Thyroid gland (tissue), 4 donors: ENCODE data around the gene FXYD5. TPM values are rescaled to one million over a fixed set of nuclear protein-coding genes. Genes with fewer than 3 reads are reported as not detected.

Experiments used
- DNase-seq, 2 donors: peaks; one replicate each; pipeline ENCODE4 v3.0.0-alpha.2; 2019
- H3K27ac ChIP-seq, 3 donors: fragments of 200-600 bp; sonication (generic); 1 replicate in 2 of 3; 2 replicates in 1 of 3; pipeline ENCODE4 v1.5.1; 2016 to 2019; ENCODE audit warnings: mild to moderate bottlenecking in 1 of 3, moderate library complexity in 1 of 3
- H3K27me3 ChIP-seq: fragments of 200-600 bp; sonication (generic); one replicate; pipeline ENCODE4 v1.5.1; 2019
- H3K36me3 ChIP-seq, 2 donors: fragments of 200-600 bp; sonication (generic); one replicate each; pipeline ENCODE4 v1.5.1; 2016 to 2019
- H3K4me1 ChIP-seq, 2 donors: fragments of 200-600 bp; sonication (generic); one replicate each; pipeline ENCODE4 v1.5.1; 2017 to 2019
- H3K4me3 ChIP-seq, 3 donors: fragments of 200-600 bp; sonication (generic); replicated peaks in 1 of 3; 1 replicate in 2 of 3; 2 replicates in 1 of 3; pipeline ENCODE4 v1.5.1; 2016; ENCODE audit warnings: mild to moderate bottlenecking in 1 of 3
- H3K9me3 ChIP-seq: fragments of 200-600 bp; sonication (generic); one replicate; pipeline ENCODE4 v1.5.1; 2017
- POLR2A ChIP-seq, 2 donors: fragments of 450-650 bp; IDR thresholded peaks; one replicate each; pipeline ENCODE4 v1.6.1; 2017; ENCODE audit warnings: antibody characterized with exemption in 2 of 2, mild to moderate bottlenecking in 2 of 2, moderate library complexity in 1 of 2
- WGBS, 2 donors: methylation state at CpG; one replicate each; pipeline ENCODE4 v1.1.5; 2017; 5-methylcytosine and 5-hydroxymethylcytosine counted together
- intact Hi-C: fragments of 100-400 bp; cut with DNase I; formaldehyde crosslinking; loops from one replicate; pipeline ENCODE4 v1.15.1; 2023
- total RNA-seq, 4 donors: library from RNA; depleted of rRNA; stranded (reverse); fragments of >200 nt; gene quantifications; one replicate each; pipeline ENCODE4 v1.2.3, GENCODE V29; 2016
- TF ChIP-seq, protein P1 (sequence below), 6 experiments: fragments of 200-600 bp in 3 of 6; fragments of 450-650 bp in 3 of 6; sonication (generic) in 3 of 6; IDR thresholded peaks; one replicate each; pipeline ENCODE4 v1.5.1; 2016 to 2019; ENCODE audit warnings: antibody characterized with exemption in 6 of 6, mild to moderate bottlenecking in 2 of 6, inconsistent platforms in 1 of 6, moderate library complexity in 1 of 6

FXYD5 gene
- total RNA-seq, 4 donors from 2014 or later = 9.3 to 52.4 (median 19.6) TPM

DNA sequence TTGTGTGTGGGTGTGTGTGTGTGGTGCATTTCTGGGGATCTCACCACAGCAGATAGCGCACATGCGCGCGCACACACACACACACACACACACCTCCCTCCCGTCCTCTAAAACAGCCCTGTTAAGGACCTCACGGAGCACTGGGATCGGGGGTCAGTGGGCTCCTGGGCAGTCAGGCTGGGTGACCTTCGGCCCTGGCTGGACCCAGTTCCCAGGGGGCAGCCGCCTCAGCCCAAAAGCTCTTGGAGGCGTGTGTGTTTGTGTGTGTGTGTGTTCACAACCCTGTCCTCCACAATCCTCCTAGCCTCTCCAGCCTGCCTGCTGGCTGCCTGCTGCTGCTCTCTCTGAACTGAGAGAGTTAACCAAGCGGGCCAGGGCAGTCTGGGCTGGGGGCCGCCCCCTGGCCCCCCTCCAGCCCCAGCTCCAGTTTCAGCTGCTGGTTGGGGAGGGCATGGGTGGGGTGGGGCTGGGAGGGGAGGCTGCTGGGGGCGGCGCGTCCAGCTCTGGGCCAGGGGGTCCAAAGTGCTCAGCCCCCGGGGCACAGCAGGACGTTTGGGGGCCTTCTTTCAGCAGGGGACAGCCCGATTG, 16.1 kb upstream of the FXYD5 start, which contains the start of gene FXYD1:
Gene FXYD1, plus strand, starts transcription at position 520 of the 588 bp plus-strand sequence. CDS start 1,256 bp downstream, outside the sequence.
- TF ChIP-seq, protein P1, sequence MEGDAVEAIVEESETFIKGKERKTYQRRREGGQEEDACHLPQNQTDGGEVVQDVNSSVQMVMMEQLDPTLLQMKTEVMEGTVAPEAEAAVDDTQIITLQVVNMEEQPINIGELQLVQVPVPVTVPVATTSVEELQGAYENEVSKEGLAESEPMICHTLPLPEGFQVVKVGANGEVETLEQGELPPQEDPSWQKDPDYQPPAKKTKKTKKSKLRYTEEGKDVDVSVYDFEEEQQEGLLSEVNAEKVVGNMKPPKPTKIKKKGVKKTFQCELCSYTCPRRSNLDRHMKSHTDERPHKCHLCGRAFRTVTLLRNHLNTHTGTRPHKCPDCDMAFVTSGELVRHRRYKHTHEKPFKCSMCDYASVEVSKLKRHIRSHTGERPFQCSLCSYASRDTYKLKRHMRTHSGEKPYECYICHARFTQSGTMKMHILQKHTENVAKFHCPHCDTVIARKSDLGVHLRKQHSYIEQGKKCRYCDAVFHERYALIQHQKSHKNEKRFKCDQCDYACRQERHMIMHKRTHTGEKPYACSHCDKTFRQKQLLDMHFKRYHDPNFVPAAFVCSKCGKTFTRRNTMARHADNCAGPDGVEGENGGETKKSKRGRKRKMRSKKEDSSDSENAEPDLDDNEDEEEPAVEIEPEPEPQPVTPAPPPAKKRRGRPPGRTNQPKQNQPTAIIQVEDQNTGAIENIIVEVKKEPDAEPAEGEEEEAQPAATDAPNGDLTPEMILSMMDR (IDR thresholded peaks at IDR 0.05) = no peak
- no peak for TF ChIP-seq POLR2A (IDR thresholded peaks at IDR 0.05)
- peaks cover 4 to 21% of the 10 kb centered on the region in 2 donors for H3K4me1 ChIP-seq
- H3K27ac ChIP-seq = peak within 1 kb of the TSS; percentile 58 to 75 (median 73)
- H3K9me3 ChIP-seq = no peaks in the 10 kb centered on the region
- no peaks in the 10 kb centered on the region for H3K36me3 ChIP-seq
- H3K27me3 ChIP-seq = no peaks in the 10 kb centered on the region
- DNase-seq = no peak
- intact Hi-C loops = no loop called here
- WGBS, 2 donors = 50 to 58% methylated on average over 12 to 16 of the region's 18 CpGs
- H3K4me3 ChIP-seq = peak within 1 kb of the TSS in 1 of 3 donors; percentile 0

DNA sequence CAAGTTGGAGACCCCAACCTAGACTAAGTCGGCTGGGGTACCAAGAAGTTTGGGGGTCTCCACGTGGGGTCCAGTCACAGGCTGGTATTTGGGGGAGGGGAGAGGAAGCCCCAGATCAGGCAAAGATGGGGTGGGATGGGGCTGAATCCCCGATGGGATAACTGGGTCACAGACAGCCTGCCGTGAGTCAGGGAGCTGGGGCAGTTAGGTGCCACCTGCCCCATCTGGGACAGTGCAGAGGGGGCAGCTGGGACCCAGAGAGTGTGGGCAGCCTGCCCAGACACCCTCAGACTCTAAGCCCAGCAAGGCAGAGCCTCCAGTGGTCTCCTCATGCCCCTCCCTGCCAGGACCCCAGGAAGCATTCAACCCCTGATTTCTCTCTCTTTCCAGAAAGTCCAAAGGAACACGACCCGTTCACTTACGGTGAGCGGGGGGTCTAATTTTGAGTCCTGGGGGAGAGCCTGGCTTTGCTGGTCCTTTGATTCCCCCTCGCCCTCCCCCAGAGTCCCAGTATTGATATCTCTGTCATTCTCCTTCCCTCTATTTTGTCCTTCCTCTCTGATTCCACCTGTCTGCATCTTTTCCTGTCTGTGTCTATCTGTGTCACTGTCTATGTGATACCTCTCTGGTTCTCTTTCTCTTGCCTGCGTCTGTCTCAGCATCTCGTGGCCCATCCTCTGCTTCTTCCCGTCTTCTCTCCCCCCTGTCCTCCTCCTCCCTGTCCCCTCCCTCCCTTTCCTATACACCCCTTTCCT, 14.2 kb upstream of the FXYD5 start:
- intact Hi-C loops = no loop called here
- WGBS, 2 donors = 65 to 76% methylated on average over 11 to 12 of the region's 12 CpGs
- Histone ChIP-seq H3K4me1 (peaks cover 4 to 21% of the 10 kb centered on the region in 2 donors), H3K27me3 (no peaks in the 10 kb centered on the region), H3K36me3 (no peaks in the 10 kb centered on the region), H3K4me3 (peak overlapping the region in 2 of 3 donors; percentile 0 to 21), H3K9me3 (no peaks in the 10 kb centered on the region), H3K27ac (peak overlapping the region; percentile 58 to 73 (median 60))
- DNase-seq = no peak
- TF ChIP-seq, protein P1 (IDR thresholded peaks at IDR 0.05) = no peak
- TF ChIP-seq POLR2A (IDR thresholded peaks at IDR 0.05) = no peak

DNA sequence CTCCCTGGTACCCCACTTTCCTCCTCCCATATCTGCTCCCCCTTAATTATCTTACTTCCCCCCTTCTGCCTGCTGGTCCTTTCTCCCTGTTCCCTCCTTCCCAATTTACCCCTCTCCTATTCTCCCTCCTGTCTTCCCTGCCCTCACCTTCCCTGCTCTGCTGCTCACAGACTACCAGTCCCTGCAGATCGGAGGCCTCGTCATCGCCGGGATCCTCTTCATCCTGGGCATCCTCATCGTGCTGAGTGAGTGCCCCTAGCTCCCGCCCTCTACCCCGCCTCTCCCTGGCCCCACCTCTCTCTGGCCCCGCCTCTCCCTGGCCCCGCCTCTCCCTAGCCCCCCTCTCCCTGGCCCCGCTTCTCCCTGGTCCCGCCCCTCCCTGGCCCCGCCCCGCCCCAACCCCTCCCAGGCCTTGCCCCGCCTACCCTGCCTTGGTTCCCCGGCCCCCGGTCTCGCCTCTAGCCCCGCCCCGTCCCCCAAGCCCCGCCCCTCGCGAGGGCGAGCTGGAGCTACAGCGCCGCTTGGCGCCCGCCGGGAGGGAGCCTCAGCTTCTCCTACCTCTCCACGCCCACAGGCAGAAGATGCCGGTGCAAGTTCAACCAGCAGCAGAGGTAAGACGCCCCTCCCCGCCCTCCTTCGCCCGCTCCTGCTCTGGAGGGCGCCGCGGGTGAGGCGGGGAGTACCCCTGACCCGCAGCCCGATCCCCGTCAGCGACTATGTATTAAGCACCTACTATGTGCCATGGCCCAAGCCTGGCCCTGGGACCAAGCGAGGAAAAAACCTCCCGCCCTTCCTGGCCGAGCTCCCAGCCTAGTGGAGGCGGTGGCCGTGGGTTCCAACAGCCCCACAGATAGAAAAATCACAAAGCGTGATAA, 13.3 kb upstream of the FXYD5 start:
- H3K27ac ChIP-seq = peak overlapping the region in 2 of 3 donors; percentile 60 to 73
- intact Hi-C loops = no loop called here
- no peaks in the 10 kb centered on the region for H3K36me3 ChIP-seq
- TF ChIP-seq, protein P1 (IDR thresholded peaks at IDR 0.05) = peak in 2 of 6 experiments; percentile 4 to 39
- TF ChIP-seq POLR2A (IDR thresholded peaks at IDR 0.05) = peak in 1 of 2 donors; percentile 40
- no peaks in the 10 kb centered on the region for H3K27me3 ChIP-seq
- peak overlapping the region in 2 of 3 donors; percentile 0 to 21 for H3K4me3 ChIP-seq
- WGBS, 2 donors = 6 to 7% methylated on average over 15 to 23 of the region's 48 CpGs
- no peaks in the 10 kb centered on the region for H3K9me3 ChIP-seq
- peak; percentile 54 to 57 for DNase-seq
- peaks cover 4 to 21% of the 10 kb centered on the region in 2 donors for H3K4me1 ChIP-seq

DNA sequence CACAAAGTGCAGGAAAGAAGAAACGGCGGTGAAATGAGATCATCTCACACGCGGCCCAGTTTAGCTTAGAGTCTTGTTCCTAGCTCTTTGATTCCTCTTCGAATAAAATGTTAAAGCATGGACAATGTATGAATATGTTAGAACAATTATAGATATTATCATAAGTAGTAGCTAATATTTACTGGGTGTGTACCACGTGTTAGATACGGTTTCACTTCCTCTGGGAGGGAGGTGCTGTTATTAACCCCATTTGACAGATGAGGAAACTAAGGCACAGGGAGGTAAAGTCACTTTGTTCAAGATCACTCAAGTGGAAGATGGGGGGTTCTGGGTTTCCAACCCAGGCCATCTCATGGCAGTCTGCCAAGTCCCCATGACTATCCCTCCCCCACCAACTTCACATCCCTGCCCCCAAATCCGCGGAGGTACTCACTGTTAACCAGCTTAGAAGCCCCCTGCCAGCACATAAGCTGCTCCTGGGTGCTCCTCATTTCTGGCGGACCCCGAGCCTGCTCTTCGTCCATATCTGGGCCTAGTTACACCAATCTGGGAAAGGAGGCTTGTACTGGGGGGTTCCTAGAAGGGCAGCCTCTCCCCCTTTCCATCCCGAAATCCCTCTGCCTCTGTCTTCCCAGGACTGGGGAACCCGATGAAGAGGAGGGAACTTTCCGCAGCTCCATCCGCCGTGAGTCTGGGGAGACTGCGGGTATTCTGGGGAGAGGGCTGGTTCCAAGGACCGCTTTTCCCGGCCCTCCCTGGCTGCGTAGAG, 12.5 kb upstream of the FXYD5 start:
- intact Hi-C loops = no loop called here
- Histone ChIP-seq H3K4me1 (peaks cover 4 to 21% of the 10 kb centered on the region in 2 donors), H3K4me3 (no peak overlapping the region), H3K36me3 (no peaks in the 10 kb centered on the region), H3K9me3 (no peaks in the 10 kb centered on the region), H3K27me3 (no peaks in the 10 kb centered on the region), H3K27ac (no peak overlapping the region)
- 24 to 32% methylated on average over 19 to 20 of the region's 21 CpGs for WGBS, 2 donors
- DNase-seq = no peak
- TF ChIP-seq, protein P1 (IDR thresholded peaks at IDR 0.05) = no peak
- no peak for TF ChIP-seq POLR2A (IDR thresholded peaks at IDR 0.05)
